ENCODE measurements around the gene ABCG1. TPM values are rescaled to one million over a fixed set of nuclear protein-coding genes. Genes with fewer than 3 reads are reported as not detected.
A peak's percentile ranks its signal among the peaks of the same experiment; 100 is the strongest.

ABCG1 gene
- total RNA-seq, 1 experiment from 2014 or later, result 9.0 TPM

GRCh38 chr21:42214081-42214750, 4.7 kb upstream of the ABCG1 start:
- DNase-seq (ENCODE audit: low spot score), result no peak

GRCh38 chr21:42214921-42215320, 4.0 kb upstream of the ABCG1 start:
- no peak for DNase-seq (ENCODE audit: low spot score)

DNA sequence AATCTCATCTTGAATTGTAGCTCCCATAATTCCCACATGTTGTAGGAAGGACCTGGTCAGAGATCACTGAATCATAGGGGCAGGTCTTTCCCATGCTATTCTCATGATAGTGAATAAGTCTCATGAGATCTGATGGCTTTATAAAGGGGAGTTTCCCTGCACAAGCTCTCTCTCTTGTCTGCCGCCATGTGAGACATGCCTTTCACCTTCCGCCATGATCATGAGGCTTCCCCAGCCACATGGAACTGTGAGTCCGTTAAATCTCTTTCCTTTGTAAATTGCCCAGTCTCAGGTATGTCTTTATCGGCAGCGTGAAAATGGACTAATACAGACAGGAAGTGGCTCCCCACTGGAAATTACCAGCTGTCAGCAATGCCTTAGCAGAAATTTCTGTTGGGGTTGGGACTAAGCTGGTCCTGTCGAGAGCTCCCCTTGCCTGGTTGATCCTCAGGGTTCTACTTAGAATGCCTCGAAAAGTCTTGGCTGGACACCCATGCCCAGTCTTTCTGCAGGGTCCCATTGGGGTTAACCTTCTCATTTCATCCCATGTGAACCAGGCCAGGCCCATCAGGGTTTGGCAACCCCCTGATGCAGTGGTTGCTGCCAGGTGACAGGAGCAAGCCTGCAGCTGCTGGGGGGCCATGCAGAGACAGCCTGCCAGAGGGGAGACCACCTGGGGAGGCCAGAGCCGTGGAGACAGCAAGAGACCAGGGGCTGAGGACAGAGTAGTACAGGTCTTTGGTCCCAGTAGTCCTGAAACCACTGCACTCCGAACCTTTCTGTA, 2.8 kb upstream of the ABCG1 start:
- DNase-seq (ENCODE audit: low spot score), result no peak

GRCh38 chr21:42216726-42217572, 2.0 kb upstream of the ABCG1 start:
- DNase-seq (ENCODE audit: low spot score), result no peak

DNA sequence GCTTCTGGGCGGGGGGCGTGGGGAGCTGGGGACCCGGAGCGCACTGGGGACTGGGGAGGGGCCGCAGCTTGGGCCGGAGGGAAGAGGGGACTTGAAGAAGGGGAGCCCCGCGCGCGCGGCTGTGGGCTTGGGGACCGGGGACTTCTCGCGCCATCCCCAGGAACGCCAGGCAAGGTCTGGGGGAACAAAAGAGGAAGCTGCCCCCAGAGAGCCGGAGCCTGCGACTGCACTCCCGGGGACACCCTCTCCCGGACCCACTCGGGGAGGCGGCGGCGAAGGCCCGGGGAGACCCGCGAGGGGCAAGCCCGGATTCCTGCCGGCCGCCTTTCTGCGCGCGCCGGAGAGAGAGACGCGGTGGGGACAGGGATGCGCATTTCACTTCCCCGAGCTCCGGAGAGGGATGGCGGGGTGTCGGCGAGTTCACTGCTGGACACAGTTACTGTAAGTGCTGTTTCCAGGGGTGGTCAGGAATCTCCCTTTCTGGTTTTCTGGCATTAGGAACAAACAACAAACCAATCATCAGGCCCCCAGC, 732 bp downstream of the ABCG1 start:
- DNase-seq (ENCODE audit: low spot score), result no peak

DNA sequence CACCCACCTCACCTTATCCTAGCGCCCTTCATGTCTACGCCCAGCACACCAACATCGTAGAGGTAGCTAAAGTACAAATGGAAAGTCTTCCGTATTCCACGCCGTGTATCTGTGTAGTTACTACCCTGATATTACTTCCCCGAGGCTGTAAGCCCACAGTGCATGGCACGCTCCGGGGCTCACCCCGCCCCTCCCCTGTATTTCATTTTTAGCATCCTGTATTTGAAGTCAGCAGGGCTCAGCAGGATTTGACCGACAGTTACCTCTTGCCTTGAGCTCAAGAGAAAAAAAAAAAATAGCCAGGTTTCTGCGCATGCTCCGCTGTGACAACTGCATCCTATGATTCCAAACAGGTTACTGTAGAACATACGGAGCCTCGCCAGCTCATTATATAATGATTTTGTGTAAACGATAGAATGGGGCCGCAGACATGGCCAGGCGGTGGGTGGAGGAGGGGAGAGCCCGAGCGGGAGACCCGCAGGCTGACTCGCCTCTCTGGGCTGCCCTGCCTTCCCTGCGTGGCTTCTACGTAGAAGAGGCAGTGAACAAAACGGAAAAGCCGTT, 1.3 kb downstream of the ABCG1 start:
- DNase-seq (ENCODE audit: low spot score), result peak; percentile 89

DNA sequence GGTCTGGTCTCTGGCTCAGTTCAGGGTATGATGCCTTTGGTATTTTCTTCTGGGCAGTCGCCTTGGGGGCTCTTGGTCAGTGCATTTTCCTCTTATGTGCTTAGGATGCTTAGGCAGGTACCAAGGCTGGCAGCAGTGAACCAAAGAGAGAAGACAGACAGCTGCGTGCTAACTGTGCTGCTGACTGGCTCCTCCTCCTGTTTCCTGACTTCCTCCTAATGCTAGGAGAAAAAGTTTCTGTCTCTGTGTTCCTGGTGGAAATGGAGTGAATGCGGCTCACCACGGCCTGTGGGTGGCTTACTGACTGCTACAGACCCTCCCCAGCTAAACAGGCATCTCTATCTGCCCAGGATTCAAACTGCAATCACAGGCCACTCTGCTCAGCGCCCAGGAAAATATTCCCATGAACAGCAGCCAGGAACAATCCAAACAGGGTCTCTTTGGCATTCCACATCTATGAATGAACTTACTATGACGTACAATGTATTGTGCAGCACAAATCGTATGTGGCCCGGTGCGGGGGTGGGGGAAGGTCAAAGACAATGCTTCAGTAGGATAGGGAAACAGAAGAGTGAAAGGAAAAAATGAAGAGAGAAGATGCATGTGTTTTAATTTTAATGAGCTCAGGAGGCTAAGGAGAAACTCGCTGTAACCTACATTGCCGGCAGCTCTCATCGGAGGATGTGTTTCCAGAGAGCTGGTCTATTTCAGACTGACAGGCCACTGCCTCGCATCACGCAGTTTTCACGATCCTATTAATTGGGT, 2.8 kb downstream of the ABCG1 start:
- no peak for DNase-seq (ENCODE audit: low spot score)

- no peak for DNase-seq (ENCODE audit: low spot score)
Observed at GRCh38 chr21:42222386-42222785, 3.4 kb downstream of the ABCG1 start.

- DNase-seq (ENCODE audit: low spot score), result no peak
Observed at GRCh38 chr21:42222821-42223390, 4.0 kb downstream of the ABCG1 start.

DNA sequence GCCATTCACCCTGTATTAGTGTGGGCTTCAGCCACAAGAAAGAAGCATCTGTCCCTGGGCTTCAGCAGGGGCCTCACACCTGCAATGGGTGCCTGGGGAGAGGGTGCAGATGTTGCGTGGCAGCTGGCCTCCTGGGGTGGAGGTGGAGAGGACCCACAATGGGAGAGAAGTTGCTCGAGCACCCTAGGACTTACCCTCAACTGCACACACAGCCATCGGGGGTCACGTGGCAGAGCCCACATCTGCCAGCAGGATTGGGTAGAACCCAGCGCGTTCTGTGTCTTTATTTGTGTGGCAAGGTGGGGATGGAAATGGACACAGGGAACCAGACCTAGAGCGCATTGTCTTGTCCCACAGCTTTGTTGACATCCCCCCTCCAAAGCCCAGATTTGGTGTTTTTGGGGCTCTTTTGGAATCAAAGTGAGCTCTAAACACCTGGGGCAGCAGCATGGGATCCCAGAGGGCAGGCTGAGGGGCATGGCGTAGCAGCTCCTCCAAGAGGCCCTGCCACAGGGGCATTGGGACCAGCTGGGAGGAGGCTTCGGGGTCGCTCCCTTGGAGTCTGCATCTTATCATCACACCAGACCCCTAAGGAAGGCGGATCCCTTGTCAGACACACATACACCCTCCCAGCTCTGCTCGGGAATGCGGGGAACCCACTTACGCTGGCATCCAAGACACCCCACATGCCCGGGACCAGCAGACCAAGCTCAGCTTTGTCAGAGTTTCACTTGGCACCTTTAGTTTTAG, 5.1 kb downstream of the ABCG1 start:
- no peak for DNase-seq (ENCODE audit: low spot score)

- DNase-seq (ENCODE audit: low spot score), result no peak
Observed at GRCh38 chr21:42225042-42225441, 6.1 kb downstream of the ABCG1 start.

- DNase-seq (ENCODE audit: low spot score), result no peak
Observed at GRCh38 chr21:42225571-42226155, 6.7 kb downstream of the ABCG1 start.

DNA sequence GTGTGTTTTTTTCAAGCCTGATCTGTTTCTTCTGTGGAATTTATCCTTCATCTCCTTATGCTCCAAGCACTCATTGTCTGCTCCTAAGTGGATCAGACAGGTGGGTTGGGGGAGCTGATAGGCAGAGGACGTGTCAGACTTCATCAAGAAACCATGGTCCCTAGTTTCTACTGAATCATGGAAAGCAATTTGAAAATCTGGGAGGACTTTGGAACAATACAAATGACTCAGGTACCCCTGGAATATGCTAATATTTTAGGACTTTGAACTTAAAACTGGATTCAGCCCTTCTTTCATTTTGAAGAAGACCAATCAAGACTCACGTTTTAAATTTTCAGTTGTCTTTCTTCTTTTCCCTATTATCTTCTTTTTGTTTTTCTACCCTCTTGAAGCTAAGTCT, 7.7 kb downstream of the ABCG1 start:
- DNase-seq (ENCODE audit: low spot score), result no peak

DNA sequence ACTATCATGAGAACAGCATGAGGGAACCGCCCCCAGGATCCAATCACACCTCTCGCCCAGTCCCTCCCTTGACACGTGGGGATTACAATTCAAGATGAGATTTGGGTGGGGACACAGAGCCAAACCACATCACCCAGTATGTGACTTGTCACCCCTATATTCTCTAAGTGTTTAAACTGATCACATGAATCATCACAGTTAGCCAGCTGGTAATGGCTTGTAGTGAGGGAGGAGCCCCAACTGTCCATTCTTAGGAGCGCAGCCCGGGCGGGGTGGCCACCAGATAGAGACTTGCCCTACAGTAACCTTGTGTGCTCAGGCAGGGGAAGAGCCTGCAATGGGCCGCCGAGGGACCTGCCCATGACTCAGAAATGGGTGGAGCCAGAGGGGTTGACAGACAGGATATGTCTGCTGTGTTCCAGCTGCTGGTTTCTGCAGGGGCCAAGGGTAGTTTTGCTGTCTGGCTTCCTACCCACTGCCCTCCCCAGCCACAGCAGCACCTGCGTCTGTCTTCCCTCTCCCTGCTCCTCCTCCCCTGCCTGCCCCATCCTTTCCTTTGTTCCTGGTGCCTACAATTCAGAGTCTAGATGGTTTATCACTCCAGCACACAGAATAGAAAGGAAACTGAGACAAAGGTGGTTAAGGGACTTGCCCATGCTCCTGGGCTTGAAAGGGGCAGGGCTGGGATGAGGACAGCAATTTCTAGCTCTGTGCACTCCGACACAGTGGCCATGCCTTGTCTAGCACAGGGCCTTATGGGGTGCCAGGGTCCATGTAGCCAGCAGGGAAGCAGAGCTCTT, 9.2 kb downstream of the ABCG1 start:
- peak; percentile 95 for DNase-seq (ENCODE audit: low spot score)

DNA sequence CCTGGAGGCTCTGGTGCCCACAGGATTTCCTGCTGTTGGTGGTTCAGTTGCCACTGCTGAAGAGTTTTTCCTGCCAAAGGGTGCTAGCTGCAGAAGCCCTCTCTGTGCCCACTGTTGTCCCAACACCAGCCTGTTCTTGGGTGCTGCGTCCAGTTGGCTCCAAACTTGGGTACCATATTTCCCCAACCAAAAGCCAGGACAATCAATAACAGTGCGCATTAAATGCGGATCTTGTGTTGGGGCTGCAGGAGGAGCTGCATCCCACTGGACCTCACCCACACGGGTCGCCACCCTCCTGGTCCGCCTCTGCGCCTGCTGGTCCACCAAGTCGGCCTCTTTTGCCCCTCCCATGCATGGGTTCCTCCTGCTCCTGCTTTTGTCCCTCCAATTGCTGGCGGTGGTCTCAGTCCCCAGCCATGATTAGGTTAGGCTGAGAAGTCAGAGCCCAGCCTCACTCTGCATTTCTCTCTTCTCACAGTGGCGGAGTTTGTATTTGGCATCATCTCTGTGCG, 9.8 kb downstream of the ABCG1 start:
- no peak for DNase-seq (ENCODE audit: low spot score)

DNA sequence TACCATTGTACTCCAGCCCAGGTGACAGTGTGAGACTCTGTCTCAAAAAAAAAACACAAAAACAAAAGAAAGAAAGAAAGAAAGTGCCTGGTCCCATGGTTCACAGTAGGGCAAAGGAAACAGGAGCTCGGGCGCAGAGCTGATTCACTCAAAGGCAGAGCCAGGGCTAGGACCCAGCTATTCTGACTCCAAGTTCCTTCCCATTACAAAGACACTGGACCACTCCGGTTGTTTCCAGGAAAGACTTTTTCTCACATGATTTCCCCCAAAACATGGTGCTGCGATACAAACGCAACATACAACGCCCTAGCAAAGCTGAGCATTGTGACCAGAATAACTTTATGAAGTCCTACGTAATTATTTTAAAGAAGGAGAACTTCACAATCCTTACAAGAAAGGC, 10.7 kb downstream of the ABCG1 start:
- DNase-seq (ENCODE audit: low spot score), result no peak

DNA sequence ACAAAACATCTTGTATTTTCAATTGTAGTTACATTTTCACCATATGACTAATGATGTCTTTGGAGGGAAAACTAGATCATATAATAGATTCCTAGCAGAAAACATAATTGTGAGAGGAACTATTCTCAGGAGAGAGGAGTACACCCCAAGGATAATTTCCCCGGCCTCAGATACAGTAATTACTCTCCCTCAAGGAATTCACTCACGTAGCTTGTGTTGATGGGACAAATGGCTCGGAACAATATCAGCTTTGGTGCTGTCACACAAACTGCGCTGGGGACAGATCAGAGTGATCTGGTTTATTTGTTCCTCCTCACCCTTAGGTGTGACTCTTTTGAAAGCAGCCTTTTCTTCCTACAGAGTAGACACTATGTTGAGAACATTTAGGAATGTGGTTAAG, 11.2 kb downstream of the ABCG1 start:
- DNase-seq (ENCODE audit: low spot score), result no peak

GRCh38 chr21:42230636-42231035, 11.7 kb downstream of the ABCG1 start:
- DNase-seq (ENCODE audit: low spot score), result no peak

GRCh38 chr21:42231756-42232155, 12.8 kb downstream of the ABCG1 start:
- DNase-seq (ENCODE audit: low spot score), result no peak

Measured in H4 (cell line).